Neural progenitor cell (in vitro differentiated cells): Measurements from ENCODE around the gene PPT2.

Experiments
- CTCF ChIP-seq: fragments of 200-600 bp; sonication (generic); IDR thresholded peaks from 2 replicates; pipeline ENCODE4 v1.5.1; 2017; ENCODE audit warnings: antibody characterized with exemption, mild to moderate bottlenecking
- EZH2 ChIP-seq: fragments of 200-600 bp; sonication (generic); IDR thresholded peaks from 2 replicates; pipeline ENCODE4 v1.6.1; 2017; ENCODE audit warnings: antibody characterized with exemption, mild to moderate bottlenecking, moderate library complexity
- EZH2phosphoT487 ChIP-seq: fragments of 200-600 bp; sonication (generic); IDR thresholded peaks from 2 replicates; pipeline ENCODE4 v1.6.1; 2017; ENCODE audit warnings: antibody characterized with exemption

DNA sequence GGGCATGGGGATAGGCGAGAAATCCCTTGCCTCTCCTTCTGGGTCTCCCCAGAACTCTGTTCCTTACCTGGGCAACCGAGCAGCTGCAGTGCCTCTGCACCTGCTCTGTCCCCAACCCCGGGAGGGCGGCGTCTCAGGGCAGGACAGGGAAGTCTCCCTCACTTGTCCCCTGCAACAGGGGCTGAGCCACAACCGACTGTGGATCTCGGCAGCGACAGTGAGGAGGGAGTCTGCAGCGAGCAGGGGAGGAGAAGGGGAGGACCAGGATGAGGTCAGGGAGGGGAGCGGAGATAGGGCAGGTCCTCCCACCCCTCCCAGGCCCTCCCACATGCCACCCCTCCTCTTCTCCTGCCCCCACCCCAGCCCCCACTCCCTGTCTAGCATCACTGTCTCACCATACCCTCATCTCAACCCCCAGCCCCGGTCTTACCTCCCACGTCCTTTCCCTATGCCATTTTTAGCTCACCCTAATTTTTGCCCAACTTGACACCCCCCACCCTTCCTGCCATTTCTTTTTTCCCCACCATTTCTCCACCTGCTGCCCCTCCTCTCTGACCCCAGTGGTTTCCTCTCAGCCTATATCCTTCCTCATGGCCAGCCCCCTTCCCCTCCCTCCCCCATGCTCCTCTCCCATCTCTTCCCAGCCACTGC is 44.7 kb upstream of the PPT2 start, which contains the start of gene TNXB:
- no peak for TF ChIP-seq CTCF
- no peak for TF ChIP-seq EZH2
- TF ChIP-seq EZH2phosphoT487, result no peak
